Central memory CD4-positive, alpha-beta T cell (primary cell): ENCODE measurements around the gene CTDP1.

Experiments used
- DNase-seq: peaks from one replicate; pipeline ENCODE4 v3.0.0; 2022

CTDP1 gene

DNA sequence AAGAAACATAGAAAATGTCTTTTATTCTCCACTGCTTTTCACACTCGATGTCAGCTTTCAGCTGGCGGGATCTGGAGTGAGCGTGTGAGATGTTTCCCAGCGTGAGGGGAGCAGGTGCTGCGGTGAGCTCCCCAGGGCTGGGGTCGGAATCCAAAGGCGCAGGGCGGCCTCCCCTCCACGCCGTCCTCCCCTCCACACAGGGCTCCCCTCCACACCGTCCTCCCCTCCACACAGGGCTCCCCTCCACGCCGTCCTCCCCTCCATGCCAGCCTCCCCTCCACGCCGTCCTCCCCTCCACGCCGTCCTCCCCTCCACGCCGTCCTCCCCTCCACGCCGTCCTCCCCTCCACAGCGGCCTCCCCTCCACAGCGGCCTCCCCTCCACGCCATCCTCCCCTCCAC, 91.2 kb downstream of the CTDP1 start:
- DNase-seq, result no peak

DNA sequence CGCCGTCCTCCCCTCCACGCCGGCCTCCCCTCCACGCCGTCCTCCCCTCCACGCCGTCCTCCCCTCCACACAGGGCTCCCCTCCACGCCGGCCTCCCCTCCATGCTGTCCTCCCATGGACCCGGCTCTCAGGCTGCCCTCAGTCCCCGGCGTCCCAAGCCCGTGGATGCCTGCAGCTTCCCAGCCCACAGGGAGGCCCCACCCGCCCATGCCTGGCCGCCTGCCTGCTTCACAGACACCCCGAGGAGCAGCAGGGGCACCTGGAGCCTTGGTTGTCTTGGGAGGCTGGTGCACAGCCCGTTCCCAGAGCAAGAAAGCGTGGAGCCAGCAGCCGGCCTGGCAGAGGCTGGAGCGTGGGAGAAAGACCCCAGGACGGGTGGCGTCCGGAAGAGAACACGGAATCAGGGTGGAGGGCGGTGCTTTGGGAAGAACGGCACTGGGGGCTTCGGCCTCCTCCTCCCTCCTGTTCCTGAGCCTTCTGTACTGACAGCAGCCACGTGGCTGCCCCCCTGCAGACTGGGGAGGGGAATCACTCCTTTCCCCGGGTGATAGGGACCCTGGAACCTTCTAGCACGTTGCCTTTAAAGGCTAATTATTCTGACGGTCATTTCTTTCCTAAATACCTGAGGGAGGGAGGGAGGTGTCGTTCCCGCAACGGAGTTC, 92.0 kb downstream of the CTDP1 start:
- DNase-seq, result no peak

DNA sequence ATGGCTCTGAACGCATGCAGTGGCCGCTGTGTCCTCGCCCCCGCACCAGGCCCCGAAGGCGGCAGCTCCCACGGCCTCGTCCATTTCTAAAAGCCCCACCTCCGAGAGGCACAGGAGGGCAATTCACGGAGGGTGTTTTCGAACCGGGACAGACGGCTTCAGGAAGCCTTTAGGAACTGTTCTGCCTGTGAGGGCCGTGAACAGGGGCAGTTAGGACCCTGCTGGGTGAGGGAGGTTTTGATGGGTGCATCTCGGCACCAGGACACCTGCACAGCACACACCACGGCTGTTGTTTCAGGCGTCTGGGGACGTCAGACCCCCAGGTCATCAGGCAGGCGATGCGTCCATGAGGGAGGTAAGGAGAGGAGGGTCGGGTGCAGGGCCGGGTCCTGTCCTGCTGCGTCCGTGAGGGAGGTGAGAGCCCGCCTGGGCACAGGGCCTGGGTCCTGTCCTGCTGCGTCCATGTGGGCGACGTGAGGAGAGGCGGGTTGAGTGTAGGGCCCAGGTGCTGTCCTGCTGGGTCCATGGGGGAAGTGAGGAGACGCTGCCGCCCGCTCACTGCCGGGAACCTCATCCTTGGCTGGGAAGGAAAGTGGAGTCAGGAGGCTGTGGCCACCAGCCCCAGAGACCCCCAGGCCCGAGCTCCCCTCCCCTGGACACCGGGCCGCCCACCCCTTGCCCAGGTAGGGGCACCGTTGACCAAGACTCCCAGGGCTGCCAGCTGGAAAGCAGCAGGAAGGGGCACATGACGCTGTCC, 92.7 kb downstream of the CTDP1 start:
- no peak for DNase-seq

DNA sequence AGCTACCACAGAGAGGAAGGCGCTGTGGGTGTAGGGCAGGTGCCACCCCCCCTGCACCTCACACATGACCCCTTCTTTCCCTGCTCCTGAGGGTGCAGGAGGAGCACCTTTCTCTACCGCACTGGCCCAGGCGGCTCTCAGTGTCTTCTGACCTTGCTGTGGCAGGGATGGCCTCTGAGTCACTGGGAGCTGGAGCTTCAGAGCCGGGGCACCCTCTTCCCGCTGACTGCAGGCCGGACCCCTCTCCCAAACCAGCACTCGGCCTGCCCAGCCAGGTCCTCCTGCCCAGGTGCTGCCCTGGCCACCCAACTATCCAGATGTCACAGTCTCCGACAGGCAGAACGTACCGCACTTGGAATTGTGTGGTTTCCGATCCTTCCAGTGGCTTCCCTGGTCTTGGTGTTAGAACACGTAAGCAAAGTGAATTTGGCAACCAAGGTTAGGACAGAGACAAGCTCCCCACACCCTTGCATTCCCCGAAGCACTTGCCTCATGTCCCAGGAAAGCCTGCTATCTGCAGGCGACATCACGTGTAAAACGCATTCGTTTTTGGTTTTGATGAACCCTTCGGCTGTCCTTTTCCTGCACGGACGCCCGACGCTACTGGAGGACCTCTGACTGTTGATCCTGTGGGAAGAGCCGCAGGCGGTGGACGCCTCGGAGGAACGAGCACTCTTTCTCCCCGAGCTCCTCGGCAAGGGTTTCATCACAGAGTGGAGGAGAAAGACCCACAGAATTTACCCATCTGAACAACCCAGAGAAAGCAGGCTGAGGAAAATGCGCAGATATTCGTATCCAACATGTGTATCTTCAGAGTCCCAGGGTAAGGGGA, 93.5 kb downstream of the CTDP1 start:
- no peak for DNase-seq

DNA sequence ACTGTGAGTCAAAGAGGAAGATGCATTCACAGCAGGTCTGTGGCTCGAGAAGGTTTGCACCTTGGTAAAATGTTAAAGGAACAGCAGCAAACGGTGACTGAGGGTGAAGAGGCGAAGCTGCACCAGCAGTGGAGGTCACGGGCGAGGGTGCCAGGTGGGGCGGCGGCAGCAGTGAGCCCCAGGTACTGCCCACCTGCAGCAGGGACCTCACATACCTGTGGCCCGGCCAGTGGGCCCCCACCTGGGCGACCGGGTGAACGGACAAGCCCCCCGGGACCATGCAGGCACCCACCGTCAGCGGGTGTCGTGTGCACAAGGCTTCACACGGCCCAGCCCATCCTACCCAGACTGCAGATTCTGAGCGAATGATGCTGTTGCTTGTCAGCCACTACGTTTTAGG, 94.5 kb downstream of the CTDP1 start:
- DNase-seq, result no peak

DNA sequence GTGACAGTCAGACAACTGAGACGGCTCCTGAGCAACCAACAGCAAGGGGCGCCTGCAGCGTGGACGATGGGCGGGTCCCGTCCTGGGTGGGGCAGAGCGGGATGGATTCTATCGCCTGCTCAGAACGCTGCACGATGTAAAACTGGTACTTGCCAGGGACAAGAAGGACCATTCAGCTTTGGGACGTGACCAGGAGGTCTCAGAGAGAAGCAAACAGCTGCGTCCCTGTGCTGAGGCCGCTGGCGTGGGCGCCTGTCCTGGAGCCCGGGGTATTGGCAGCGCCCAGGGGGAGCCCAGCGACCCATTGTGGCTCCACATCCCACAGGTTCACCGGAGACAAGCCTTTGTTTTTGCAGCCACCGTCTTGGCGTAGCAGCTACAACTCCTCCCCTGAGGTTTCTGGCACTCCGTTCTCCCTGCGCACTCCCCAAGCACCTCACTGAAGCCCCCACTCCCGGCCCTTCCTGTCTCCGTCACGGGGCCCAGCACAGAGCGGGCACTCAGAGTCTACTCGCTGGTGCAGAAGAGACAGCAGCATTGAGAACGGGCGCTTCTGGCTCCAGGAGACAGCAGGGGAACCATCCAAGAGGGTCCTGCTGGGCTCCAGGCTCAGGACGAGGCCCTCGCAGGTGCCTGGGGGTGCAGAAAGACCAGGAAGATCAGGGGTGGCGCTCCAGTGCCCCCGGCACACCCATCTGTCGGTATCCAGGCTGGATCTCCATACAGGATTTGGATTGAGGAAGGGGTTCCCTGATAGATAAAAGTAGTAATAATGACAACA, 96.0 kb downstream of the CTDP1 start:
- no peak for DNase-seq

DNA sequence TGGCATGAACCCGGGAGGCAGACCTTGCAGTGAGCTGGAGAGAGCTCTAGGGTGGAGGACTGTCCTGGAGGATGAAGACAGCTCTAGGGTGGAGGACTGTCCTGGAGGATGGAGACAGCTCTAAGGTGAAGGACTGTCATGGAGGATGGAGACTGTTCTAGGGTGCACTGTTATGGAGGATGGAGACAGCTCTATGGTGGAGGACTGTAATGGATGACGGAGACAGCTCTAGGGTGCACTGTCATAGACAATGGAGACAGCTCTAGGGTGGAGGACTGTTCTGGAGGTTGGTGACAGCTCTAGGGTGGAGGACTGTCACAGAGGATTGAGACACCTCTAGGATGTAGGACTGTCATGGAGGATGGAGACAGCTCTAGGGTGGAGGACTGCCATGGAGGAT, 97.1 kb downstream of the CTDP1 start:
- DNase-seq, result no peak

DNA sequence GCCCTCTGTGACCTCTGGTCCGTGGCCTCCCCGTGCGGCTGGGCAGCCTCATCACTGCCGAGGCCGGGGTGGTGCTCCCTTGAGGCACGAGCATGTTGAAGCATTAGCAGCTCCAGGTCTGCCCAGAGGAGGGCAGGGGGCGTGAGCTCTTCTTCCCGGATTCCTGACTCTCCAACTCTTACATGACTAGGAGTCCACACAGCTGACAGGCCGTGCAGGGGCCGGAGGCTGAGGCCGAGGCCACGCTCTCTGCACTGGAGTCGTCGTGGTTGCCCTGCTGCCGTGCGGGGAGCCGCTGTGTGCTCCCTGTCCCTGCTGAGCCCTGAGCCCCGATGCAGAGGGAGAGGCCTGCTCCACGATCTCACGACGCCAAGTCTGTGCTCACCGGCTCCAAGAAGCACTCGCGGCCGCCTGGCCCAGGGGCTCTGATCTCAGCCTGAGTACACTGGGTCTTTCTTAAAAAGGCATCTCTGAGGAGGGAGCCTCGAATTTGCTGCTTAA, 98.7 kb downstream of the CTDP1 start:
- DNase-seq, result no peak

DNA sequence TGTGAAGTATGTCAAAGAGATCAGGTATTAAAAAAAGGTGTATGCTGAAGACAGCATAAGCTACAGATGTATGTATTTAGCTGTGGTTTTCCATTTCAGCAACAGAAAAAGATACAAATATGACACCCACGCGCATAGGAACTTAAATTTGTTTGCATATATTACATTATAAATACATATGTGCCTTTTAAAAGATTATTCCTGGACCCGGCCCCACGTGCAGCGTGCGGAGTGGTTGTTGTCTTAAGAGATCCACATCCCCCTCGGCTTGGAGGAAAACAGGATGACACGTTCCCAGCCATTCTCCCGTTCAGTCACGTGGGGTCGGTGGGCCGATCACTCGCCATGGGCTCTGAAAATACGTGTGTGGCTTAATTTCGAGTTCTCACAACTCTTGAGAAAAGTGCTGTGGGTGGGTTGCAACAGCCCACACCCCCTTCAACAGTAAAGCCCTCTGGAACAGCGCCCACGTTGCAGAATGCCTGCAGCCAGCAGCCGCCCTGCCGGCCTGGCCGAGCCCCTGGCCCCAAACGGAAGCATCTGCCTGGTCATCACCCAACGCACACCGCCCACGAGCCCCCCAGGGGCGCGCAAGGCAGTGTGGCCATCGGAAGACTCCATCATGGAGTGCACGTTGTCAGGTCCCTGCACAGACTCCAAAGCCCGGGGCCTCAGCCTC, 99.6 kb downstream of the CTDP1 start:
- DNase-seq, result no peak

DNA sequence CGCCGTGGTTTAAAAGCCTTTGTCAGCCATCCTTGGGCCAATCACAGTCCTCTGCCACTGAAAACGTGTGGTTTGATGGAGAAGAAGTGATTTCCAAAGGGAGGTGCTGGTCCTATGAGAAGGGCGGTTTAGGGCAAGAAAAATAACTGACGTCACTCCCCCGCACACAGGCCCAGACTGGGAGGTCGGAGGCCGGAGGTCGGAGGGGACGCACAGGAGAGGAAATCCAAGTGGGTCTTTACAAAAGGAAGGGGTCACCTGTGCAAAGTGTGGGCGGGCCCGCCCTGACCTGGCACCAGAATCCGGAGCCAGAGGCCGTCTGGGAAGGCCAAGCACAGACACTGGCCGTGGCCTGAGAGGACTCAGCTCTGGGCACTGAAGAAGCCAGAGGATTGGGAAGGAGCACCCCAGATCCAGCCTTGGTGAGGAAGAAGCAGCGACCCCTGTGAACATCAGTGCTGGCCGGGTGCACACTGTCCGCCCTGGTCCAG, 100.1 kb downstream of the CTDP1 start:
- DNase-seq, result no peak

DNA sequence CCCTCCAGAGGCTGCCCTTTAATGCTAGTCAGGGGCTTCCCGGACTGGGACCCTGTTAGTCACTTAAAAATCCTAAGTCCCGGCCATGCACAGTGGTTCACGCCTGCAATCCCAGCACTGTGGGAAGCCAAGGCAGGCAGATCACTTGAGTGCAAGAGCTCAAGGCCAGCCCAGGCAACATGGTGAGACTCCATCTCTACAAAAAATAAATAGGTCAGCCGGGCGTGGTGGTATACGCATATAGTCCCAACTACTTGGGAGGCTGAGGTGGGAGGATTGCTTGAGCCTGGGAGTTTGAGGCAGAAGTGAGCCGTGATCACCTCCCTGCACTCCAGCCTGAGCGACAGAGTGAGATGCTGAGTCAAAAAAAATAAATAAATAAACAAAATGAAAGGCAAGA, 100.9 kb downstream of the CTDP1 start:
- no peak for DNase-seq

DNA sequence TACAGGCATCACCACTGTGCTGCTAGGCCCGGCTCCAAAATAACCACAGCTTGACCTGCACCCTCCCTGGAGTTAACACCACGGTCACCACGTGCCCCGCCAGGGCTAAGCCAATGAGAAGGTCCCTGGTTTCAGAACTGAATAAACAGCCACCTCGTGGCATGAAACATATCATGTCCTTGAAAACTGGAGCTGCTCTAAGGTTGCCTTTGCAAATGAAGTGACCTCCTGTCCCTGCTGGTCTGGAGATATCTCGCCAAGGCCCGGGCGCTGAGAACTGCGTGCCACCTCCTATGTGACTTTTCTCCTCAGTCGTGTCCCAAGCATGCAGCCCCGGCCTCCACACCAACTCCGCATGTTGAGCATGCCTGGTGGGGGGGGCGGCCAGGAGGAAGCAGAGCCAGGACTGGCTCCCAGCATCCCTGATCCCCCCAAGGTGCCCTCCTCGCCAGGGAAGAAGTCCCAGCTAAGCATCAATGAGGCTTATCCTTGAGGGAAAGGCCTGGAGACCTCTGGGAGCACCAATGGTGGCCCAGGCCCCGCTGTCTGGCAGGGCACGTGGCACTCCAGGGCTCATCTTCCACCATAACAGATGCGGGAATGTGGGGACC, 101.8 kb downstream of the CTDP1 start:
- no peak for DNase-seq

DNA sequence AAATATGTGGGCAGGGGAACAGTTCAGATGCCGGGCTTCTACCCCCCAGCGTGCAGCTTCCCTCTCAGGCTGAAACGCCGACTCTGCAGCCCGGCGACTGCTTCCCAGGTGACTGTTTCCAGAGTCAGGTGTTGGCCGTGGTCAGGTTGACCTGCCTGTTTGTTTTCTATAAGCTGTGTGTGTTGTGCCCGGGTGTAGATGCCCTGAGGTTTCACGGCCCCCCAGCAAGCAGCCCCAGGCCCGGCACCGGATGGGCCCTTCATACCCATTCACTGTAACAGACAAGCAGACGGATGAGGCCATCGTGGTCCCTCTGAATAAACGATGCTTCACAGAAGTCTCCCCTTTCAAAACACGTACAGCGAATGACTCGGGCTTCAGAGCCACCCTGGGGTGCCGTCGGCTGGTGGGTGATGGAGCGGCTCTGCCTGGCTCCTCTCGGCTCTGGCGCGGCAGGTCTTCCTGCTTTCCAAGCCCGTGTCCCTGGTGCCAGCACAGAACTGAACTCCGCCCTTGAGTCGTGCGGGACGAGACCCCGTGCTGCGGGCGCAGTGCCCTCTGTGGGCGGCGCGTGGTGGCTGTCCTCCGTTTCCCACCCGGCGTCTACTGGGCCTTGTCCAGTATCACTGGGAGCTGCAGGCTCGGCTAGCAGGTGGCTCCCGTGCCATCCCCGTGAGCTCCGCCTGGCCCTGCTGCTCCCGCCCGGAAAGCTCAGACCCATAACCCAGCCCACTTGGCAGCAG, 103.1 kb downstream of the CTDP1 start:
- no peak for DNase-seq

DNA sequence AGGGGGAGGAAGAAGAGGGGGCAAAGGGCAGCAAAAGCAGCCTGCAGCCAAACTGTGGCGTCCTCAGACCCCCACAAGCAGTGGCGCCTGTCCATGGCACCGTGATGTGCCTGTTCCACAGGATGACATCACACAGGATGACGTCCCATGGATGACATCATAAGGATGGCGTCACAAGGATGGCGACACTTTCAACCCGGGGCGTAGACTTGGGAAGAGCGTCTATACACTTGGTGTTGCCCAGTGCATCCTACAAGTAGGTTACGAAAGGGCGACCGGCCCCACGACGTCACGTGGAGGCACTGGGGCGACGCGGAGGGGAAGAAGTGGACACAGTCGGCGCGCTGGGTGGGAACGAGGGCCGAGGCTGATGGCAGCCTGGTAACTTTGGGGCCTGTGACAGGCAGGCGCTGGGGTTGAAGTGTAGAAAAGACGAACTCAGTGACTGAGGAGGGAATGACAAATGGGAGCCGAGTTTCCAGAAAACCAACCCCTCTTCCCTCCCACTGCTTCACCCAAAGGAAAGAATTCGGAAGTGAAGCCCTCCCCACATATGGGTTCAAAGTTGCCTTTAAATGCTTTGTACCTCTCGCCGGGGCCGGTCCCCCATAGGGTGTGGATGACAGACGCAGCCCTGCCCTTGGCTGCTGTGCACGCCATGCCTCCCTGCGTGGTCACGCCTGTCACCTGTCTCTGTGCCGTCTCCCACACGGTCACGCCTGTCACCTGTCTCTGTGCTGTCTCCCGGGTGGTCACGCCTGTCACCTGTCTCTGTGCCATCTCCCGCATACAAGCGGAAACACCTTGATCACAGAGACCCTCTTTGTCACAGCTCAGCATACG, 104.7 kb downstream of the CTDP1 start:
- DNase-seq, result no peak

DNA sequence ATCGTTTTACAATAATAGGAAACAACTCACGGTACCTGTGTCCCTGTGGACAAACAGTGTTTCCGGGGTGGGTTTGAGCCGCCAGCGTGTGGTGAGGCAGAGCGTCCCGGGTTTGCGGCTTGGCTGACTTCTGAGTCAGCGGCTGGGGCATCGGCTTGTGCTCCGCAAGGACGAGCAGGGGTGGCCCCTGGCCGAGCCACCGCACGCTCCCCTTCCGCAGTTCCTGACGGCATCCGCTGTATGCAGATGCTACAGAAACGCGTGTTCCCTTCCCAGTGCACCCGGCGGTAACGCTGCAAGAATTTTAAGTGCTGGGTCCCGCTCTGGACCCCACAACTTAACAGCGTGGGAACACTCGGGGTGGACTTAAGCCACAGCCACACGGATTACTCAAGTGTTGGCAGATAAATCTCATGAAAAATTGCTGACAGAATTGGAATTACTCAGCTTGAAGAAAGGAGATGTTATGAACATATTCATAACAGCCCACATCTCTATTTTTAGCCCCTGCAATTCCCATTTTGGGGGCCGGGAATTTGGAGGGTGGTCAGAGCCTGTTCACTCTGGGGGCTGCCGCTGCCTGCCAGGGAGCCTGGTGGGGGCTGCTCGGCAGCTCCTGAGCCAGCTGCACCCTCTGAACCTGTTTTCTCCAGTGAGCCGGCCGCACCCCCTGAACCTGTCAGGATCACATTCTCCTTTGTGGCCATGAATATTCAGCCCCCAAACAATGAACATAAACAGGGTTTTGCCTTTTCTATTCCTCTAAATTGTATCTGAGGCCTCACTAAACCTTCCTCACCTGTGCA, 105.6 kb downstream of the CTDP1 start:
- no peak for DNase-seq

DNA sequence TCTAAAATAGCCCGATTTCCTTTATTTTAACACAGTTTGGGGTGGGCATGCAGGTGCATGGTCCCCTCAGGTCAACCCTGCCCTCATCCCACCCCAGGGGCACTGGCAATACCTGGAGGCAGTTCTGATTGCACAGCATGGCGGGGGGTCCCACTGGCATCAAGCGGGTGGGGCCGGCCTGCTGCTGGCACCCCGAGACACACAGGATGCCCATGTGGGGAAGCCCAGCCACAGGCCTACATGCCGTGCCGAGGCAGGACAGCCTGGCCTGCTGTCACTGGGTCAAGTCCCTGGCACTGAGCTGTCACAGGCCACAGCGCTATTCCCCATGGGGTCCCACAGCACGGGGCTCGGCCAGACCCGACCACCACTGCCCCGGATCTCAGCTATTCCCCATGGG, 106.2 kb downstream of the CTDP1 start:
- DNase-seq, result no peak

DNA sequence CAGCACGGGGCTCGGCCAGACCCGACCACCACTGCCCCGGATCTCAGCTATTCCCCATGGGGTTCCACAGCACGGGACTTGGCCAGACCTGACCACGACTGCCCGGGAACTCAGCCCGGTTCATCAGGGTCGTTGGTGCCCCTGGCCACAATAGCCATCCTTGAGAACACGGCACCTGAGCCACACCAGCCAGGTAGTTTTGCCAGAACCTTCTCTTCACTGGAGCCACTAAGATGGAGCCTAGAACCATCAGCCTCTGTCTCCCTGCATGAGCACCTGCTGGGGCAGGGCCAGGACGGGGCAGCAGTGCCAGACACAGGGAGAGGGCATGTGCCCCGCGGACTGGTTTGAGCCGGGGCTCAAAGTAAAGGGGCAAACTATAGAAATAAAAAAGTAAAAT, 106.7 kb downstream of the CTDP1 start:
- no peak for DNase-seq

DNA sequence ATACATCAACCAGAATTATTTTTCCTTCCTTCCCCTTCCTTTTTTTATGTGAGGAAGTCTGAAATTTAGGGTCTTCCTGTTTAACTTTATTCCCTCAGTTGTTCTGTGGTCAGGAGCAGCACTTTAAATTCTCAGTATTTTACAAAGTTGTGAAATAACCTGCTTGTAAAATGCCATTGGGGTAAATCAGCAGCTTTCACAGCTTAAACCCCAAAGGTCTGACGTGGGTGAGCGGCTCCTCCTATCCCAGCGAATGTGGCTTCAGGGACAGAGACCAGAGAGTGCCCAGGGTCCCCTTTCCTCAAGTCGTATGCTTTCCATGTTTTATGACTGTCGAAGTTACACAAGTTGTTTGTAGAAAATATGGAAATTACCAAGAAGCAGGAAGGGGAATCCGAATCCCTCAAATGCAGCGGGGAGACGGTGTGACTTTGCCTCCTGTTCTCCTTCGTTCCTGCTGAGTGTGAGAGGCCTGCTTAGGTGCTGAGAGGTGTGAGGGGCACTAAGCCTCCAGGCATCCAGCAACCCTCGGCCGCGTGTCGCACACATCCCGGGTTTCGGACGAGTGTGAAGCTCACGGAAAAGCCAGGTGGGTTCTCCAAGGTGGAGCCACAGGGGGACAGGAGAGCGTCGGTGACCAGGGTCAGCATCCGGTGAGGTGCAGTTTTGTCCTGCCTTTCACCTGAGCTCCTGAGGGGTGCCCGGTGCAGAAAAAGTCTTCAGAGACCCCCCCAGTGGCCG, 107.4 kb downstream of the CTDP1 start:
- no peak for DNase-seq
